GM23338 (cell line): ENCODE results near the gene CNTNAP2. TPM values are rescaled to one million over a fixed set of nuclear protein-coding genes. Genes with fewer than 3 reads are reported as not detected.
A peak's percentile ranks its signal among the peaks of the same experiment; 100 is the strongest.

Experiments
- ATAC-seq: fragments of 200-7000 bp; cut with Tn5 transposase; 3 replicates; pipeline ENCODE4 v1.9.1; 2020
- DNase-seq: peaks from one replicate; pipeline ENCODE4 v3.0.0-alpha.2; 2015; ENCODE audit warnings: low spot score
- H2AFZ ChIP-seq: fragments of 200-600 bp; sonication (generic); 2 replicates; pipeline ENCODE4 v1.8.0; 2016; ENCODE audit warnings: antibody characterized with exemption, mild to moderate bottlenecking, moderate library complexity
- H3F3A ChIP-seq: fragments of 200-600 bp; sonication (generic); replicated peaks from 2 replicates; pipeline ENCODE4 v1.8.0; 2017; ENCODE audit warnings: antibody characterized with exemption, mixed run types, low read depth
- H3K27ac ChIP-seq: fragments of 200-600 bp; sonication (generic); 2 replicates; pipeline ENCODE4 v1.6.1; 2016; ENCODE audit warnings: low read depth
- H3K27me3 ChIP-seq: fragments of 200-600 bp; sonication (generic); 2 replicates; pipeline ENCODE4 v1.8.0; 2016; ENCODE audit warnings: mild to moderate bottlenecking, mixed run types, moderate library complexity; ENCODE audit not compliant: insufficient read depth
- H3K36me3 ChIP-seq: fragments of 200-600 bp; sonication (generic); 2 replicates; pipeline ENCODE4 v1.8.0; 2016; ENCODE audit warnings: mild to moderate bottlenecking; ENCODE audit not compliant: insufficient read depth
- H3K4me1 ChIP-seq: fragments of 200-600 bp; sonication (generic); 2 replicates; pipeline ENCODE4 v1.8.0; 2016; ENCODE audit warnings: mild to moderate bottlenecking, moderate library complexity; ENCODE audit not compliant: insufficient read depth
- H3K4me2 ChIP-seq: fragments of 200-600 bp; sonication (generic); 2 replicates; pipeline ENCODE4 v1.7.1; 2017; ENCODE audit warnings: mixed run types
- H3K4me3 ChIP-seq: fragments of 200-600 bp; sonication (generic); 2 replicates; pipeline ENCODE4 v1.6.1; 2016; ENCODE audit warnings: mixed run types
- H3K79me2 ChIP-seq: fragments of 200-600 bp; sonication (generic); replicated peaks from 2 replicates; pipeline ENCODE4 v1.8.0; 2017; ENCODE audit warnings: mild to moderate bottlenecking; ENCODE audit not compliant: insufficient read depth
- H3K9me2 ChIP-seq: fragments of 200-600 bp; sonication (generic); 2 replicates; pipeline ENCODE4 v1.8.0; 2017; ENCODE audit not compliant: insufficient read depth
- H4K20me1 ChIP-seq: fragments of 200-600 bp; sonication (generic); replicated peaks from 2 replicates; pipeline ENCODE4 v1.8.0; 2017; ENCODE audit warnings: mild to moderate bottlenecking; ENCODE audit not compliant: insufficient read depth
- H3K27ac Mint-ChIP-seq: 2 replicates; pipeline ENCODE4 v1.8.0; 2020; ENCODE audit warnings: inconsistent platforms, mild to moderate bottlenecking, moderate library complexity, mixed read lengths
- H3K27me3 Mint-ChIP-seq: 3 replicates; pipeline ENCODE4 v1.8.0; 2022; ENCODE audit warnings: low read depth, mild to moderate bottlenecking, moderate library complexity, mixed read lengths, inconsistent platforms; ENCODE audit not compliant: insufficient read depth, poor library complexity
- H3K36me3 Mint-ChIP-seq: 3 replicates; pipeline ENCODE4 v1.8.0; 2021; ENCODE audit warnings: low read depth, mild to moderate bottlenecking, inconsistent platforms, moderate library complexity, mixed read lengths
- H3K4me1 Mint-ChIP-seq: 3 replicates; pipeline ENCODE4 v1.8.0; 2020; ENCODE audit warnings: mild to moderate bottlenecking, inconsistent platforms, mixed read lengths
- H3K4me3 Mint-ChIP-seq: 3 replicates; pipeline ENCODE4 v1.8.0; 2021; ENCODE audit warnings: moderate library complexity, mild to moderate bottlenecking, inconsistent platforms, mixed read lengths
- H3K9me3 Mint-ChIP-seq: 3 replicates; pipeline ENCODE4 v1.8.0; 2020; ENCODE audit warnings: moderate library complexity, mild to moderate bottlenecking, inconsistent platforms, mixed read lengths
- CREB1 ChIP-seq: fragments of 250-450 bp; sonication (Bioruptor Pico); IDR thresholded peaks from 2 replicates; pipeline ENCODE4 v1.5.0; 2020; ENCODE audit warnings: low read depth, mild to moderate bottlenecking, moderate library complexity
- CTCF ChIP-seq, 2 experiments: fragments of 200-600 bp in 1 of 2; sonication (generic) in 1 of 2; conservative IDR thresholded peaks; 2 replicates each; pipeline versions ENCODE4 v1.5.1 to v1.6.1; 2016 to 2017; ENCODE audit warnings: antibody characterized with exemption in 2 of 2, low read depth in 2 of 2, mild to moderate bottlenecking in 2 of 2, moderate library complexity in 1 of 2
- EZH2 ChIP-seq: fragments of 200-600 bp; sonication (generic); IDR thresholded peaks from one replicate; pipeline ENCODE4 v1.8.0; 2017; ENCODE audit warnings: antibody characterized with exemption, mild to moderate bottlenecking, low read depth; ENCODE audit not compliant: unreplicated experiment
- EZH2phosphoT487 ChIP-seq: fragments of 200-600 bp; sonication (generic); IDR thresholded peaks from one replicate; pipeline ENCODE4 v1.8.1; 2018; ENCODE audit warnings: antibody characterized with exemption; ENCODE audit not compliant: unreplicated experiment
- JUNB ChIP-seq: IDR thresholded peaks from one replicate; pipeline ENCODE4 v1.6.1; 2016; ENCODE audit warnings: antibody characterized with exemption; ENCODE audit not compliant: unreplicated experiment
- NANOG ChIP-seq: IDR thresholded peaks from 2 replicates; pipeline ENCODE4 v1.6.1; 2016; ENCODE audit warnings: antibody characterized with exemption, borderline replicate concordance
- POLR2AphosphoS5 ChIP-seq: IDR thresholded peaks from 2 replicates; pipeline ENCODE4 v1.6.1; 2016; ENCODE audit warnings: antibody characterized with exemption, low read depth
- REST ChIP-seq: IDR thresholded peaks from one replicate; pipeline ENCODE4 v1.6.1; 2018; ENCODE audit warnings: antibody characterized with exemption; ENCODE audit not compliant: unreplicated experiment
- STAT1 ChIP-seq: IDR thresholded peaks from one replicate; pipeline ENCODE4 v1.6.1; 2016; ENCODE audit warnings: antibody characterized with exemption; ENCODE audit not compliant: unreplicated experiment
- ZNF114 ChIP-seq: fragments of 250-450 bp; sonication (Bioruptor Pico); IDR thresholded peaks from 2 replicates; pipeline ENCODE4 v1.5.0; 2020; ENCODE audit warnings: mild to moderate bottlenecking, moderate library complexity
- ZNF331 ChIP-seq: fragments of 250-450 bp; sonication (Bioruptor Pico); IDR thresholded peaks from 2 replicates; pipeline ENCODE4 v1.5.0; 2020; ENCODE audit warnings: low read depth, mild to moderate bottlenecking, moderate library complexity
- ZNF462 ChIP-seq: fragments of 250-450 bp; sonication (Bioruptor Pico); IDR thresholded peaks from 2 replicates; pipeline ENCODE4 v1.5.0; 2020; ENCODE audit warnings: mild to moderate bottlenecking, moderate library complexity
- polyA plus RNA-seq: library from polyadenylated mRNA; unstranded; fragments of >200 nt; fragmentation: Nextera tagmentation; extraction: Ambion mirVana; gene quantifications from 2 replicates; pipeline ENCODE4 v1.2.1, GENCODE V29; 2016
- total RNA-seq: library from RNA; depleted of rRNA; stranded (reverse); fragments of >200 nt; shearing (Covaris generic); gene quantifications from 2 replicates; pipeline ENCODE4 v1.2.3, GENCODE V29; 2014
- TF ChIP-seq, protein P1 (sequence below): IDR thresholded peaks from 2 replicates; pipeline ENCODE4 v1.6.1; 2016; ENCODE audit warnings: antibody characterized with exemption

CNTNAP2 gene
- total and polyA plus RNA-seq, 2 experiments from 2014 or later = 38.2 to 61.3 TPM

GRCh38 chr7:146510088-146510680, 393.6 kb downstream of the CNTNAP2 start:
- Histone ChIP-seq H3K27ac (no peak overlapping the region), H3F3A (no peaks in the 10 kb centered on the region), H3K9me2 (no peaks in the 10 kb centered on the region), H4K20me1 (no peaks in the 10 kb centered on the region), H3K36me3 (peaks cover 8% of the 10 kb centered on the region; the same call in 1 of the 2 replicates), H3K4me1 (no peaks in the 10 kb centered on the region), H2AFZ (no peak overlapping the region), H3K4me3 (no peak overlapping the region), H3K27me3 (no peaks in the 10 kb centered on the region), H3K79me2 (no peaks in the 10 kb centered on the region), H3K4me2 (no peak overlapping the region)
- no peak overlapping the region for H3K27ac Mint-ChIP-seq
- peak; percentile 10 for DNase-seq
- TF ChIP-seq CTCF (conservative IDR thresholded peaks at IDR 0.05; ENCODE audit: low read depth in 2 of 2) = no peak
- no peak for TF ChIP-seq NANOG
- no peak for TF ChIP-seq ZNF114 (CRISPR knock-in tag)
- no peak for TF ChIP-seq EZH2phosphoT487
- no peak for TF ChIP-seq CREB1 (CRISPR knock-in tag)
- no peak for TF ChIP-seq ZNF331 (CRISPR knock-in tag)
- no peak for TF ChIP-seq POLR2AphosphoS5
- no peak for TF ChIP-seq STAT1
- TF ChIP-seq ZNF462 (CRISPR knock-in tag) = no peak
- no peak for TF ChIP-seq REST
- TF ChIP-seq EZH2 = no peak
- TF ChIP-seq, protein P1, sequence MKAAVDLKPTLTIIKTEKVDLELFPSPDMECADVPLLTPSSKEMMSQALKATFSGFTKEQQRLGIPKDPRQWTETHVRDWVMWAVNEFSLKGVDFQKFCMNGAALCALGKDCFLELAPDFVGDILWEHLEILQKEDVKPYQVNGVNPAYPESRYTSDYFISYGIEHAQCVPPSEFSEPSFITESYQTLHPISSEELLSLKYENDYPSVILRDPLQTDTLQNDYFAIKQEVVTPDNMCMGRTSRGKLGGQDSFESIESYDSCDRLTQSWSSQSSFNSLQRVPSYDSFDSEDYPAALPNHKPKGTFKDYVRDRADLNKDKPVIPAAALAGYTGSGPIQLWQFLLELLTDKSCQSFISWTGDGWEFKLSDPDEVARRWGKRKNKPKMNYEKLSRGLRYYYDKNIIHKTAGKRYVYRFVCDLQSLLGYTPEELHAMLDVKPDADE = no peak
- TF ChIP-seq JUNB = no peak
- no peak overlapping the region for H3K4me3 Mint-ChIP-seq
- ATAC-seq = no peak
- H3K27me3 Mint-ChIP-seq = peaks cover 2% of the 10 kb centered on the region
- H3K9me3 Mint-ChIP-seq = peaks cover 81% of the 10 kb centered on the region
- H3K4me1 Mint-ChIP-seq = no peaks in the 10 kb centered on the region
- H3K36me3 Mint-ChIP-seq = peaks cover 23% of the 10 kb centered on the region
